Activated CD4-positive, CD25-positive, alpha-beta regulatory T cell treated with anti-CD3 and anti-CD28 coated beads, Interleukin-2, amount 50 U/mL, for 72 hours (primary cell): ENCODE measurements around the gene NOM1.

Source experiments
- DNase-seq: peaks from one replicate; pipeline ENCODE4 v3.0.0; 2021

The NOM1 gene

DNA sequence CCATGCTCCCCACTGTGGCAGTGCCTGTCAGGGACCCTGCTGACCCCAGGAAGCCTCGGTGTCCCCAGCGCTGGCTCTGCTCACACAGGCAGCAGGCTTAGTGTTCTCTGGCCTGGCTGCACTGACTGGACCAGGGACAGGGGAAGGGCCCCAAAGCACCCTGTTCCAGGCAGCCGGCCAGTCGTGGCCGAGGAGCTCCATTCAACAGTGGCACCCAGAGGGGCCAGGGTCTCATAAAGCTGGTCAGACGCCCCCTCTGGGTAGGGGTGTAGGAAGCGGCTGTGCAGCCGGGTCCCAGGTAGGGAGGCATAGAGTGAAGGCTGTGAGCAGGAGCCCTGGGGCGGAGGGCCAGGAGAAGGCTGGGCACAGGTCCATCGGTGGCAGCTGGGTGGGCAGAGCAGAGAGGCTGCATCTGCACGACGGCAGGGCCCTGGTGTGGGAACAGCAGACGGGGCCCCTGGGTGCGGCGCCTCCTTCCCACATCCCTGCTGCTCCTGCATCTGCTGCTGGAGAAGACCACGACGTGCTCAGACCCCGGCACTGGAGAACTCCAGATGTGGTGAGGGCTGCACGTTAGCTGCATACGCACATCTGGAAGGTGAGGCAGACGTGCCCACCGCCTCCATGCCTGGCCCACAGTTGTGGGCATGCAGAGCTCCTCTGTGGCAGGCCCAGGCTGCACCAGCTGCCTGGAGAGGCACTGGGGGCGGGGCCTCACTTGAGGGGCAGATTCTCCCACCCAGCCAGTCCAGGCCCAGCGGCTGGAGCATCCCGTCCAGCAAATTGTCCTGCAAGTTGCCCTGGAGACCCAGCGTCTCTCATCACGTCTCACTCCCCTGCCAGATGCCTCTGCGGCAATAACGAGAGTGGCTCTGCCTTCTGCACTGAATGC, 35.8 kb downstream of the NOM1 start:
- DNase-seq = no peak

GRCh38 chr7:156986378-156986777, 36.9 kb downstream of the NOM1 start:
- no peak for DNase-seq

DNA sequence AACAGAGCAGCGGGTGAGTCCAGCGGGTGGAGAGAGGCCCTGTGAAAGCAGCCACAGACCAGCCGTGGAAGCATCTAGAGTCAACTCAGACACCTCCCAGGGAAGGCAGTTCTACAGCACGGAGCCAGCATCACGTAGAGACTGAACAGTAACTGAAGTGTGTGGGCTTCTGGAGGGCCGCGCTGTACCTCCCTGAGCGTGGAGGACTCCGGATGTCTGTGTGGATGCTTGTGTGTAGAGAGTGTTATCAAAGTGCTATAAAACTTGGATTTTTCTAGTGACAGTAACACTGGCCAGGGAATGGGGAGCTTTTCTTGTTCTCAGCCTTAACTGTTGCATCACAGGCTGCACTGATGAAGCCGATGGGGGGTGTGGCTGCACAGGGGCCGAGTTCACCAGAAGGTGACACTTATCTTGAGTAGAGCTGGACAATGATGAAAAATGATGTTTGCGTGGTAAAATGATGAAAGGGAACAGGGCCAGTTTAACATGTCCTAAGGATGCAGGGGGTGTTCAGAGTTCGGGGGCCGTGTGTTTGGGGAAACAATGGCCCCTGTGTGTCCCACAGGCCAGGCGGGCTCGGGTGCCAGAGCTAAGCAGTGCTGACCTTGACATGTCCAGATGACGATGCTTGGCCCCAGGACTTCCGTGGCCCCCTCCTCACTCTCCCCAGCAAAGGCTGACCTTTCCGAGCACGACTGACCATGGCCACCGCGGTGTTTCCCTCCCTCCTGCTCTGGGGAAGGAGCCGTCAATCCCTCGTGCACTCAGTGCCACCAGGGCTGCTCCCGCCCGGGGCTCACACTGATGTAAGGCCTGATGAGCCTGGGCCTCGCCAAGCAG, 39.1 kb downstream of the NOM1 start:
- no peak for DNase-seq

DNA sequence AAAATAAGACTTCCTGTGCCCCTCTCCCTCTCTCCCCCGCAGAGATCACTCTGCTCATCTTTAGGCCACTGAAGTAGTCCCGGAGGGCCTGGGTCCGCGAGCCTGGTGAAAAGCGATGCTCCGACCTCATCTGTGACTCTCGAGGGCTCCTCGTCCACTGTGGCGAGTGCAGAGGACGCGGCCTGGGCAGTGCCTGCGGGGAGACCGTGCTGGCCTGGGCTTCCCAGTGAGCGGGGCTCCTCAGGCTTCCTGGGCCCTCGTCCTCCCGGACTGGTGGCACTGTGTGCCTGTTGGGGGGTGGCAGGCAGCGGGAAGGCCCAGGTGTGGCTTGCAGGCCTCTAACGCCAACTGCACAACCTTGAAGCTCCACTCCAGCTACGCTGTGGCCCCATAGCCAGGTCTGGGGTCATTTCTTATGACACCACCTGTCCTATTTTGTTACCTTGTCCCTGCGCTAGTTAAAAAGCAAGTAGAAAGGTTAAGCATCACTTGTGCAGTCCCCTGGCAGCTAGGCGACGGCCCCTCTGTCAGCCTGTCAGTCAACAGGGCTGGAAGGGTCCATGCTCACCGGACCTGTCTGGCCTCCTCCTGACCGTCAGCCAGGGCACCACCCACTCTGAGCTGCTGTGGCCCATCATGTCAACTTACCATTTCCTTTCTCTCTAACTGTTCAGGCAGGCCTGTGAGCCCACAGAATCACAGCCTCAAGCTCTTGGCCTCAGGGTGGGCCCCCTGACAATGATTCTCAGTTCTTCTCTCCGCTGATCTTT, 40.4 kb downstream of the NOM1 start:
- no peak for DNase-seq

GRCh38 chr7:156993021-156993924, 43.8 kb downstream of the NOM1 start:
- no peak for DNase-seq

GRCh38 chr7:156993925-156994235, 44.4 kb downstream of the NOM1 start:
- DNase-seq = no peak

DNA sequence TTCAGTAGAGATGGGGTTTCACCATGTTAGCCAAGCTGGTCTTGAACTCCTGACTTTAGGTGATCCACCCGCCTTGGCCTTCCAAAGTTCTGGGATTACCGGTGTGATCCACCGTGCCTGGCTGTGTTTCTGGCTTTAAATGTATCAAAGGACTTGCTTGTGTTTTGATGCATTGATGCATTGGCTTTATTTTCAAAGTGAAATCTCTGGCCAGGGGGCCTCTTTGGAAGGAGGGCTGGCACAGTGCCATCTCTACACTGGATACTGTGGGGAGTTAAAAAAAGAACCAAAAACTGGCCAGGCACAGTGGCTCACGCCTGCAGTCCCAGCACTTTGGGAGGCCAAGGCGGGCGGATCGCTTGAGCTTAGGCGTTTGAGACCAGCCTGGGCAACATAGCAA, 44.9 kb downstream of the NOM1 start:
- no peak for DNase-seq

GRCh38 chr7:156998988-156999957, 49.8 kb downstream of the NOM1 start:
- no peak for DNase-seq

GRCh38 chr7:156999958-157000726, 50.6 kb downstream of the NOM1 start:
- no peak for DNase-seq

DNA sequence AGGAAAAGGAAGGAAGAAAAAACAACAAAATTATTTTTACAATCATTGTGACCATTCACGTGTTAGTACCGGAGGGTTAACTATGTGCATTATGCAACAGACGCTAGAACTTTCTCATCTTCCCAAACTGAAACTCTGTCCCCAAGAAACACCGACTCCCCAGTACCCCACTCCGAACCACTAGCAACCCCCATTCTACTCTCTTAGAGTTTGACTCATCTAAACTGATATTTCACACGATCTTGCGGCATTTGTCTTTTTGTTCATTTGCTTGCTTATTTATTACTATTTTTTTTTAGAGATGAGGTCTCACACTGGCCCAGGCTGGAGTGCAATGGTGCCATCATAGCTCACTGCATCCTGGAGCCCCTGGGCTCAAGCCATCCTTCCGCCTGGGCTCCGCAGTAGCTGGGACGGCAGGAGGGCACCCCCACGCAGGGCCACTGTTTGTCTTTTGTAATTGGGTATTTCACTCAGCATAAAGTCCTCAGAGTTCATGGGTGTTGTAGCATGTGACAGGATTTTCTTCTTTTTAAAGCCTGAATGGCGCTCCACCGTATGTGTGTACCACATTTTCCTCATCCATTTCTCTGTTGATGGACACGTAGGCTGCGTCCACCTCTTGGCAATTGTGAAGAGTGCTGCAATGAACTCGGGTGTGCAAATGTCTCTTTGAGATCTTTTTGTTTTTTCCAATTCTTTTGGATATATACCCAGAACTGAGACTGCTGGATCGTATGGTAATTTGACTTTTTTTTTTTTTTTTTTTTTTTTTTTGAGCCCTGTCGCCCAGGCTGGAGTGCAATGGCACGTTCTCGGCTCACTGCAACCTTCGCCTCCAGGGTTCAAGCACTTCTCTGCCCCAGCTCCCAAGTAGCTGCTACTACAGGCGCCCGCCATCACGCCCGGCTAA, 51.5 kb downstream of the NOM1 start:
- no peak for DNase-seq

DNA sequence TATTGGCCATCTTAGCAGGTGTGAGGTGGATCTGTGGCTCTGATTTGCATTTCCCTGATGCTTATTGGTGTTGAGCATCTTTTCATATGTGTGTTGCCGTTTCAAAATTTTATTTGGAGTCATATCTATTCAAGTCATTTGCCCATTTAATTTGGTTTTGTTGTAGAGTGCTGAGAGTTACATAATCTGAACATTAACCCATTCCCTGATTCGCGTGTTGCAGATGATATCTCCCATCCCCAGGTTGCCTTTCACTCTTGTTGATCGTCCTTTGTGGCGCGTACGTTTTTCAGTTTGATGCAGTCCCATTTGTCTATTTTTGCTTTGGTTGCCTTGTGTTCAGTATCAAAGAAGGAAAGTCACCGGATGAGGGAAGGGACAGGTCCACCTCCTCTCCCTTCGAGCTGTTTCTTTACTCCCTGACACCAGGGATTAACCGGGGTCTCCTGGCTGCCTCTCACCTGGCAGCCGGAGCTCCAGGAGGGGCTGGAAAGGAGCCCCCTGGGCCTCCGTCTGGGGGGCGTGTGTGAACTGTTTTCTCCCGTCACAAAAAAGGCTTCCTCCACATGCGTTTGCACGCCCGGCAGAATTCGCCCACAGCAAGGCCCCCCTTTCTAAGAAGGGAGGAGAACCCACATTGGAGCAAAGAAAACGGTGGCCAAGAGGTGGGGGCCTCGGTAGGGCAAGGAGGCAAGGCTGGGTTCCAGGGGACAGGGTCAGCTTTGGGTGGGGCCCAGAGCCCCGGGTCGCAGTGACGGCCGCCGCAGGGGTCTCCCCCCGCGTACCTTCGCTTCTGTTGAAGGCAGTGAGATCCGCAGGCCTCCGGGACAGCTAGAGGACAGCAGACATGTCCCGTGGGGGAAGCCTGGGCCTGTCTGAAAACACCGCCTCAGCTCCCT, 52.7 kb downstream of the NOM1 start:
- no peak for DNase-seq

GRCh38 chr7:157002819-157003421, 53.4 kb downstream of the NOM1 start:
- DNase-seq = no peak

DNA sequence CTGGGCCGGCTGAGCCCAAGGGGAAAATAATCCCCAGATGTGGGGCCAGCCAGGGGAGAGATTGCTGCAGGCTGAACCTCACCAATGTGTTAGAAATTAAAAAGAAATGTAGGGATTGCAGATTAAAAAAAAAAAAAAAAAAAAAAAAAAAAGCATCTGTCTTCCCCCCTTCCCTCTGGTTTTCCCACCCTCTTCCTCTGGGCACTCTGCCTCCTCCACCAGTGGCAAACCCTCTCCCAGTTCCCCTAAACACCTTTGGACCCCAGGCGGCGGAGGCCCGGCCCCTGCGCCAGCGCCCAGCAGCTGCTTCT, 53.9 kb downstream of the NOM1 start:
- DNase-seq = no peak

DNA sequence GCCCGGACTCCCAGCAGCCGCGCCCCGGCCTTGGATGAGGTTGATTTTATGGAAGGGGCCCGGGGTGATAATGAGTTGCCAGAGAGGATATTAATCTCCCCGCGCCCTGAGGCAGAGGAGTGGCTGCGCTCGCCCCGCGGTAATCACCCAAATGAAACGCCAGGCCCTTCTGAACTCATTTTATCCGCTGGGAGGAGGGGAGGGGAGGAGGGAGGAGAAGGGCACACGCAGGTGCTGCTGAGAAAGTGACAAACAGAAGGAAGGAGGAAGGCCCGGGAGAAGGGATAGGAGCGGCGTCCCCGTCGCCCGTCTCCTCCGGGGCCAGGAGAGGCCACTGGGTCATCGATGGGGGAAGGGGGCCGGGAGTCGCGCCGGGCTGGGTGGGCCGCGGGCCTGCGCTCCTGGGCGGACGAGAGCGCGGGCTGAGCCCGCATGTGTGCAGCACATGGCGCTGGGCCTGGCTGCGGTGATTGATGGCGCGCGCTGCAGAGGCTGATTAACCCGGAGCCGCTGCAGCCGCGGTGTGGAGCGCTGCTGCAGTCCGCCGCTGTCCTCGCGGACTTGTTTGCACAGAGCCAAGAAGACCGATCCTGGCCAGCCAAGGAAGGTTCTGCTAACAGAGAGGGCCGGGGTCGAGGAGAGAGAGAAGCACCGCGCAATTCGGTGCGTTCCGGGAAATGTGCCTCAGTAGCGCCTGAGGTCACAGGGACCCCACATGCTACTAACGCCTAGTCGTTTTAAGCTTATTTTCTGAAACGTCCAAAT, 54.4 kb downstream of the NOM1 start:
- DNase-seq = no peak

DNA sequence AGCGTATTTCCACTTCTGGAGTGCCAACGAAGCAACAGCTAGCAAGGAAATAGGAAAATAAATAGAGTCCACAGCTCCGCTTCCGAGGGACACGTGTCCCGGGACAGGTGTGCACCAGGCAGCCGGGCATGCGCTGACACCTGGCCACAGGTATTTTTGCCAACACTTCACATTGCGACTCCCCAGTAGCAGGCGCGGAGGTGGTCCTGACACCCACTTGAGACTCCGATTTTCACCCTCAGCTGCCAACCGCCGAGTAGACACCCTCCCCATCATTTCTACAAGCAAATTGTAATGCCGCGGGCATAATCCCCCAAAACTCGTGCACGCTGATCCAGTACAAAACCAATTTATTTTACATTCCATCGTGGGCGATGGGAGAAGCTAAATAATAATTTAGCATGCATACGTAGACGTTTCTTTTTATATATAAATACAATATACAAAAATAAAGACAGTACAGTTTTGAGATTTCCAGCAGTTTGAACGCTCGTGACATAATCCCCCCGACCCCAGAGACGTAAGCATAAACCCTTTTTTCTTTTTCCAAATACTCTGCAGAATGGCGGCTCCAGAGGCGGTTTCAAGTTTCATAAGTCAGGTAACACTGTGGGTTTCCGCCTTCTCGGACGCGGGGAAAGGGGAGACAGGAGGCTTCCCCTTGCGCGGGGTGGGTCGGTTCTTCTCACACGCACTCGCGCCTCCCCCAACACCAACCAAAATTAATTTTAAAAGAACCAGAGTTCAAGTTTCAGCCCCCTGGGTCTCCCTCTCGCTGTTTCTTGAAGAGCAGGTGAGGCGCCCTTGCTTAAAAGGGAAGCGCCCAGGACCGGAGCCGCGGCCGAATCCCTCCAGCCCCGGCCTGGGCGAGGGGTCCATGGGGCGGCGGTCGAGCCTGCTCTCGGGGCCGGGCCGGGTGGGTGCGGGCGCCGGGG, 55.3 kb downstream of the NOM1 start:
- DNase-seq = no peak
